Fibroblast of peridontal ligament (primary cell): ENCODE results near the gene ADIPOR2.
"Not testable (repeated sequence)": the region's sequence is repeated elsewhere in the genome, so short reads cannot be mapped to it uniquely, and the experiment has no call there.

Experiments used
- DNase-seq: peaks from one replicate; pipeline ENCODE4 v3.0.0-alpha.2; 2010; ENCODE audit errors: extremely low read depth

The ADIPOR2 gene

DNA sequence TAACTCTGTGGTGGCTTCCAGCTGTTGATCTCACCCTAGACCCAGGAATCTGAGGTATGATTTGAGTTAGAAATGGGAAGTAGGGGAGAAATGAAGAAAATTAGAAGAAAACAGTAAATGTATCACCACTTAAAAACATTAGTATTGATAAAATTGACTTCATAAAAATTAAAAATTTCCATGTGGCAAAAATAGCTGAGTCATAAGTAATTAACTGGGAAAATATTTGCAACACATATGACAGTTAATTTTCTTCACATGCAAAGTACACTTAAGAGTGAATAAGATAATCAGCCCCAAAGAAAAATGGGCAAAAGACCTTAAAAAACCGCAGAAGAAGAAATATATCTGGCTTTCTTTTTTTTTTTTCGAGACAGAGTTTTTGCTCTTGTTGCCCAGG, 25.5 kb upstream of the ADIPOR2 start:
- DNase-seq, result no peak

DNA sequence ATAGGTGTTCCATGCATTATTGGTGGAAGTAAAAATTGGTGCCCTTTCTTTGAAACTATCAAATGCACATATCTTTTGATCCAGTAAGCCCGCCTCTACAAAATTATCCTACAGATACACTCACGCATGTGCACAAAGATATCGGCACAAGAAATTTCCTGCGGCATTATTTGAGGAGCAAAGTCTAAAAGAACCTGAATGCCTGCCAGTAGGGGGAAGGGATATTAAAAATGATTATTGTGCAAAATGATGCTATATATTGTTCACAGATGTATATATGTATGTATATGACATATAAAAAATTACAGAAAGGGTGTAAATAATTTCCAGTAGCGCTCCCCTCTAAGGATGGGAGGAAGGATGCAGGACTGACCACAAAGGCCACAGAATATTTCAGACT, 24.7 kb upstream of the ADIPOR2 start:
- no peak for DNase-seq

DNA sequence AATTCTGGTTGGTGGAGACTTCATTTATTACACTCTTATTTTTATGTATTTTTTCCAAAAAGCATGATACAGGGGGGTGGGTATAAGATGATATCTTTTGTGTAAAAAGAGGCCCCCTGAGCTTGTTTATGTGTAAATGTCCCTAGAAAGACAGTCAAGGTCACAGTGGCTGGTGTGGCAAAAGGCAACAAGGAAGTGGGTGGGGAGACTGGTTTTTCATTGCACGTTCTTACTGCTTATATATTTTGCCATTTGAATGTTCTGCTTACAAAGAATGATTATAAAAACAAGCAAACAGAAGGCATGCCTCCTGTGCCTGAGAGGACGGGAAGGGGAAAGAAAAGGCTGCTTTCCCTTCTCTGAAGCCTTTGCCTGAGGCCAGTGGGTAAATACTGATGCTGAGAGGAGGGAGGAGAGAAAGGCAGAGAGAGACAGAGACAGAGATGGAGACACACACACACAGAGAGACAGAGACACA, 24.1 kb upstream of the ADIPOR2 start:
- no peak for DNase-seq

GRCh38 chr12:1668833-1669543, 21.9 kb upstream of the ADIPOR2 start:
- DNase-seq, result no peak

- no peak for DNase-seq
Observed at GRCh38 chr12:1670358-1671268, 20.3 kb upstream of the ADIPOR2 start.

DNA sequence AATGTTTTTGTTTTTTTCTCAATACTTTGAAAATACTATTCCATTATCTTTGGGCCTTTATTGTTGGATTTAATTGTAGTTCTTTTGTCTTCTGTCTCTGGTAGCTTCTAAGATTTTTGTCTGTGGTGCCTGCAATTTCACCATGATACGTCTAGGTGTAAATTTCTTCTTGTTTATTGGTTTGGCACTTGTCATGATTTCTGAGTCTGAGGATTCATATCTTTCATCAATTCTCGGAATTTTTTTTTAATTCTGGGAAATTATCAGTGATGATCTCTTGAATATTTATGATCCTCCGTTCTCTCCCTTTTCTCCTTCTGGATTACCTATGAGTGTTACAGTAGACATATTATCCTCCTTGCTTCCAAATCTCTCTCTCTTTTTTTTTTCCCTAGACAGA, 14.8 kb upstream of the ADIPOR2 start:
- DNase-seq, result no peak

GRCh38 chr12:1680804-1681492, 9.9 kb upstream of the ADIPOR2 start:
- DNase-seq, result no peak

GRCh38 chr12:1681493-1681807, 9.4 kb upstream of the ADIPOR2 start:
- DNase-seq, result no peak

- no peak for DNase-seq
Observed at GRCh38 chr12:1688086-1688710, 2.7 kb upstream of the ADIPOR2 start.

DNA sequence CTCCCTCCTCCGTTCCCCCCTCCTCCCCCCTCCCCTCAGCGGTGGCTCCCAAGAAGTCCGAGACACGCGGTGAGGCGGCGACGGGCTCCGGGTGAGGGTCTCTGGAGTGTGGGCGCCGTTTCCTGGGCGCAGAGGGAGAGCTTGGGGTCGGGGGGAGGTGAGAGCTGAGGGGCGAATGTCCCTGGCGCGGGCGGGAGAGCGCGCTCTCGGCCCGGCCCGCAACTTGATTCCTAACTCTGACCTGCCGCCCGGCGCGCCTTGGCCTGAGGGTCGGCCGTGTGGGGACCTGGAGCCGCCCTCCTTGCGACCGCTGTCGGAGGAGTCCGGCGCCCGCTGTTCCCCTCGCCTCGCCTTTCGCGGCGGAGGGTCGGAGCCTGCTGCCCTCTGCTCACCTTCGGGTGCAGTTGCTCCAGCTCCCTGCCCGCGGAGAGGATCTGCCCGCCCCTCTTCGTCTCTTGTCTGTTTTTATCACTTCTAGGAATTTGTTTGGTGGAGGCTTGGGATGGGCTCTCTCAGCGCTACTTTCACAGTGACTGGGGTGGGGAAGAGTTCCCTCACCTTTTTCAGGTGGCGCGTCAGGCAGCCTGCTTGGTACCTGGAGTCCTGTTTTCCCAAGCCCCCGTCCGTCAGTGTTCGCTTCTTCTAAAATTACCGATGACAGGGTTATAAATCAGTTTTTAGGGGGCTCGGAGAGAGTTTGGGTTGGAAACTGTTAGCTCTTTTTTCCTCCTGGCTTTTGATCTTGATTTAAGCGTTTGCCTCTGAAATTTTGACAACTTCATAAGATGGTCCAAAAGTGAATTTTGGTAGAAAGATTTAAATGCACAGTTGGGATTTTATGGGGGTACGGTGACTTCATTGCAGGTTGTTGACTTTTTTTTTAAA, 495 bp downstream of the ADIPOR2 start:
- peak; percentile 12 for DNase-seq

- no peak for DNase-seq
Observed at GRCh38 chr12:1692226-1692625, 1.4 kb downstream of the ADIPOR2 start.

- no peak for DNase-seq
Observed at GRCh38 chr12:1692895-1693610, 2.2 kb downstream of the ADIPOR2 start.

GRCh38 chr12:1695097-1695496, 4.2 kb downstream of the ADIPOR2 start:
- not testable (repeated sequence) for DNase-seq

- no peak for DNase-seq
Observed at GRCh38 chr12:1695886-1696670, 5.2 kb downstream of the ADIPOR2 start.

- DNase-seq, result no peak
Observed at GRCh38 chr12:1696800-1697199, 5.9 kb downstream of the ADIPOR2 start.

GRCh38 chr12:1697271-1697670, 6.4 kb downstream of the ADIPOR2 start:
- no peak for DNase-seq

- no peak for DNase-seq
Observed at GRCh38 chr12:1698720-1699119, 7.8 kb downstream of the ADIPOR2 start.

DNA sequence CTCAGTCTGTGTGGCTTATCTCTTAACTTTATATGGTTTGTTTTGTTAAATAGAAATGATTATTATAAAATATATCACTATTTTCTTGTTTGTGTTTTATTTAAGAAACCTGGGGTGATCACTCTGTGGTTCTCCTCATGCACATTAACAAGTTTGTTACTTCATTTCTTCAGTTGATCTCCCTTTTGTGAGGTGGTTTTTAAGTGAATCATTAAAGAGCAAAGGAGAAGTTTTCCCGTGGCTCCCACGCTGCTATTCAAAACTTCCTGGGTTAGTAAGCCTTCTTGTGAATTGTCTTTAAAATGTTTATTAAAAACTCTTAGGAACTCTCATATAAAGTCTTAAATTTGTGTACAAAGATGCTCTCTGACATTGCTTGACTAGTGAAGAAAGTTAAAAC, 11.8 kb downstream of the ADIPOR2 start:
- DNase-seq, result peak; percentile 14
